ENCODE results near the gene PAPPA2.
"Not testable (repeated sequence)": the region's sequence is repeated elsewhere in the genome, so short reads cannot be mapped to it uniquely, and the experiment has no call there.

Gene PAPPA2

DNA sequence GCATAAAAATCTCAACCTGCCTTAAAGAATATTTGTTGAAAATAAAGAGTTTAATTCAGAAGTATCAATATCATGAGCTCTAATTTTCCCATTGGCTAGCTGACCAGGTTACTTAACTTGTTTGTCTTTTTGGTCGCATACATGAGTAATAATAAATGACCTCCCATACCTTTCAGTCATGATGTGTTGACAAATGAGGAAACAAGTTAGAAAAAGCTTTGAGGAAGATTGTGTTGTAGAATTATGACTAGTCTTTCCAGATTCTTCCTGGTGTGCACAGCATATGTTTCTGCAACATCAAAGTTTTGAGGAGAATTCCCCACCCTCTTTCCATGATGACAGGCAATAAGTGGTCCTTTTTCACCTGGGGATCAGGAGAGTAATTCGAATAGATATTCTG lies 17.6 kb upstream of the PAPPA2 start:
- Histone ChIP-seq H3K9ac (ENCODE audit: low read length) (no peak overlapping the region), H3K27ac (ENCODE audit: low read depth, low read length, poor library complexity, severe bottlenecking) (no peak overlapping the region), H3K4me3 (ENCODE audit: low read depth, low read length, poor library complexity, severe bottlenecking) (no peak overlapping the region), H3K36me3 (ENCODE audit: insufficient read depth, low read length) (no peaks in the 10 kb centered on the region), H3F3A (ENCODE audit: insufficient read depth, low read length) (no peaks in the 10 kb centered on the region), H4K20me1 (ENCODE audit: insufficient read depth, low read length) (no peaks in the 10 kb centered on the region), H2AFZ (ENCODE audit: low read length) (no peak overlapping the region), H3K27me3 (ENCODE audit: insufficient read depth, low read length) (no peaks in the 10 kb centered on the region), H3K4me2 (ENCODE audit: low read length) (no peak overlapping the region), H3K4me1 (ENCODE audit: insufficient read depth, low read length, severe bottlenecking) (no peaks in the 10 kb centered on the region), H3K79me2 (ENCODE audit: insufficient read depth, low read length) (no peaks in the 10 kb centered on the region), H3K9me3 (ENCODE audit: low read length) (no peaks in the 10 kb centered on the region), H3K9me2 (ENCODE audit: low read depth, low read length) (no peaks in the 10 kb centered on the region)
- no peak for TF ChIP-seq EZH2 (IDR thresholded peaks at IDR 0.05; ENCODE audit: borderline replicate concordance, low read length)
- TF ChIP-seq, protein P1, sequence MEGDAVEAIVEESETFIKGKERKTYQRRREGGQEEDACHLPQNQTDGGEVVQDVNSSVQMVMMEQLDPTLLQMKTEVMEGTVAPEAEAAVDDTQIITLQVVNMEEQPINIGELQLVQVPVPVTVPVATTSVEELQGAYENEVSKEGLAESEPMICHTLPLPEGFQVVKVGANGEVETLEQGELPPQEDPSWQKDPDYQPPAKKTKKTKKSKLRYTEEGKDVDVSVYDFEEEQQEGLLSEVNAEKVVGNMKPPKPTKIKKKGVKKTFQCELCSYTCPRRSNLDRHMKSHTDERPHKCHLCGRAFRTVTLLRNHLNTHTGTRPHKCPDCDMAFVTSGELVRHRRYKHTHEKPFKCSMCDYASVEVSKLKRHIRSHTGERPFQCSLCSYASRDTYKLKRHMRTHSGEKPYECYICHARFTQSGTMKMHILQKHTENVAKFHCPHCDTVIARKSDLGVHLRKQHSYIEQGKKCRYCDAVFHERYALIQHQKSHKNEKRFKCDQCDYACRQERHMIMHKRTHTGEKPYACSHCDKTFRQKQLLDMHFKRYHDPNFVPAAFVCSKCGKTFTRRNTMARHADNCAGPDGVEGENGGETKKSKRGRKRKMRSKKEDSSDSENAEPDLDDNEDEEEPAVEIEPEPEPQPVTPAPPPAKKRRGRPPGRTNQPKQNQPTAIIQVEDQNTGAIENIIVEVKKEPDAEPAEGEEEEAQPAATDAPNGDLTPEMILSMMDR (IDR thresholded peaks at IDR 0.05; ENCODE audit: low read length): no peak

GRCh38 chr1:176448340-176448739 lies 14.6 kb upstream of the PAPPA2 start:
- Histone ChIP-seq H3F3A (ENCODE audit: insufficient read depth, low read length) (no peaks in the 10 kb centered on the region), H3K4me1 (ENCODE audit: insufficient read depth, low read length, severe bottlenecking) (no peaks in the 10 kb centered on the region), H3K4me3 (ENCODE audit: low read depth, low read length, poor library complexity, severe bottlenecking) (no peak overlapping the region), H3K27ac (ENCODE audit: low read depth, low read length, poor library complexity, severe bottlenecking) (no peak overlapping the region), H3K9ac (ENCODE audit: low read length) (no peak overlapping the region), H3K9me3 (ENCODE audit: low read length) (no peaks in the 10 kb centered on the region), H3K4me2 (ENCODE audit: low read length) (no peak overlapping the region), H3K79me2 (ENCODE audit: insufficient read depth, low read length) (no peaks in the 10 kb centered on the region), H4K20me1 (ENCODE audit: insufficient read depth, low read length) (no peaks in the 10 kb centered on the region), H3K9me2 (ENCODE audit: low read depth, low read length) (no peaks in the 10 kb centered on the region), H2AFZ (ENCODE audit: low read length) (no peak overlapping the region), H3K36me3 (ENCODE audit: insufficient read depth, low read length) (no peaks in the 10 kb centered on the region), H3K27me3 (ENCODE audit: insufficient read depth, low read length) (no peaks in the 10 kb centered on the region)
- TF ChIP-seq, protein P1 (IDR thresholded peaks at IDR 0.05; ENCODE audit: low read length): no peak
- no peak for TF ChIP-seq EZH2 (IDR thresholded peaks at IDR 0.05; ENCODE audit: borderline replicate concordance, low read length)

DNA sequence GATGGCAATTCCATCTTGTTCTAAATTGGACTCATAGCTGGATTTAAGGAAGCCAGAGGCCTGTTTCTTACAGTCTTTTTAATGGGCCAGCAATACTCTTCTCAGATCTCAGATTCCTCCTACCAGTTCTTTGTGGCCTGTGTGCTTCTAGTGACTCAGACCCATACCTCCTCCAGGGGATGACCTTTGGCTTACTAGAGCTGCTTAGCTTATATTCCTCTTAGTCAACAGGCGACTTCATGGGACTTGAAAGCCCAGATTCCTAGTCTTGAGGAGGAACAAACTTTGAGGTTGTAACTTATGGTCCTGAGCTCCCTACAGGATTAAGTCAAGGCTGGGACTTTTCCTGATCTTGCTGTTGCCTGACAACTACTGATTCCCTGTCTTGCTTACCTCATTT lies 12.4 kb upstream of the PAPPA2 start:
- no peaks in the 10 kb centered on the region for H3K36me3 ChIP-seq (ENCODE audit: insufficient read depth, low read length)
- H3K27ac ChIP-seq (ENCODE audit: low read depth, low read length, poor library complexity, severe bottlenecking): no peak overlapping the region
- no peaks in the 10 kb centered on the region for H4K20me1 ChIP-seq (ENCODE audit: insufficient read depth, low read length)
- no peak for TF ChIP-seq EZH2 (IDR thresholded peaks at IDR 0.05; ENCODE audit: borderline replicate concordance, low read length)
- TF ChIP-seq, protein P1 (IDR thresholded peaks at IDR 0.05; ENCODE audit: low read length): no peak
- no peaks in the 10 kb centered on the region for H3K9me3 ChIP-seq (ENCODE audit: low read length)
- no peaks in the 10 kb centered on the region for H3F3A ChIP-seq (ENCODE audit: insufficient read depth, low read length)
- no peak overlapping the region for H3K4me2 ChIP-seq (ENCODE audit: low read length)
- H3K9ac ChIP-seq (ENCODE audit: low read length): no peak overlapping the region
- no peak overlapping the region for H3K4me3 ChIP-seq (ENCODE audit: low read depth, low read length, poor library complexity, severe bottlenecking)
- no peak overlapping the region for H2AFZ ChIP-seq (ENCODE audit: low read length)
- H3K27me3 ChIP-seq (ENCODE audit: insufficient read depth, low read length): no peaks in the 10 kb centered on the region
- H3K79me2 ChIP-seq (ENCODE audit: insufficient read depth, low read length): no peaks in the 10 kb centered on the region
- no peaks in the 10 kb centered on the region for H3K4me1 ChIP-seq (ENCODE audit: insufficient read depth, low read length, severe bottlenecking)
- H3K9me2 ChIP-seq (ENCODE audit: low read depth, low read length): no peaks in the 10 kb centered on the region

DNA sequence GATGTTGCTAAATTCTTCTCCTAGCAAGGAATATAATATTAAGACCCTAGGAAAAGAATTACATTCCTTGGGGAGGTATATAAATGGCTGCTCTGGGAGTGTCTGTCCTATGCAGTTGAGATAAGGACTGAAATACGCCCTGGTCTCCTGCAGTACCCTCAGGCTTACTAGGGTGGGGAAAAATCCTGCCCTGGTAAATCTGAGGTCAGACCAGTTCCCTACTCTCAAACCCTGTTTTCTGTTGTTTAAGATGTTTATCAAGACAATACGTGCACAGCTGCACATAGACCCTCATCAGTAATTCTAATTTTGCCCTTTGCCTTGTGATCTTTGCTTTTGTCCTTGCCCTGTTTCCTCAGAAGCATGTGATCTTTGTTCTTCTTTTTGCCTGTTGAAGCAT lies 11.2 kb upstream of the PAPPA2 start:
- not testable (repeated sequence) for H3K4me3 ChIP-seq (ENCODE audit: low read depth, low read length, poor library complexity, severe bottlenecking); H3K9ac ChIP-seq (ENCODE audit: low read length); H3K79me2 ChIP-seq (ENCODE audit: insufficient read depth, low read length); H3K27me3 ChIP-seq (ENCODE audit: insufficient read depth, low read length); H3K4me1 ChIP-seq (ENCODE audit: insufficient read depth, low read length, severe bottlenecking); H3K9me2 ChIP-seq (ENCODE audit: low read depth, low read length); H3K36me3 ChIP-seq (ENCODE audit: insufficient read depth, low read length); H3K9me3 ChIP-seq (ENCODE audit: low read length); H2AFZ ChIP-seq (ENCODE audit: low read length); H4K20me1 ChIP-seq (ENCODE audit: insufficient read depth, low read length); H3K27ac ChIP-seq (ENCODE audit: low read depth, low read length, poor library complexity, severe bottlenecking); H3F3A ChIP-seq (ENCODE audit: insufficient read depth, low read length); H3K4me2 ChIP-seq (ENCODE audit: low read length)
